Muscle layer of colon (tissue), 2 donors: ENCODE data around the gene PFDN1.

Experiments
- H3K27ac ChIP-seq: one replicate; pipeline ENCODE4 v1.7.0; 2013; ENCODE audit warnings: low read depth, mild to moderate bottlenecking, low read length, moderate library complexity
- H3K27me3 ChIP-seq, 2 donors: one replicate each; pipeline ENCODE4 v1.7.0; 2013; ENCODE audit warnings: low read length in 2 of 2, mild to moderate bottlenecking in 2 of 2; ENCODE audit not compliant: insufficient read depth in 2 of 2, control insufficient read depth in 1 of 2
- H3K36me3 ChIP-seq: one replicate; pipeline ENCODE4 v1.7.0; 2013; ENCODE audit warnings: mild to moderate bottlenecking, low read length; ENCODE audit not compliant: insufficient read depth
- H3K4me1 ChIP-seq: one replicate; pipeline ENCODE4 v1.7.0; 2013; ENCODE audit warnings: mild to moderate bottlenecking, low read length; ENCODE audit not compliant: insufficient read depth
- H3K4me3 ChIP-seq, 2 donors: one replicate each; pipeline ENCODE4 v1.7.0; 2013; ENCODE audit warnings: low read length in 2 of 2, low read depth in 1 of 2, mild to moderate bottlenecking in 1 of 2, moderate library complexity in 1 of 2
- H3K9ac ChIP-seq: one replicate; pipeline ENCODE4 v1.7.0; 2013; ENCODE audit warnings: low read length
- H3K9me3 ChIP-seq: one replicate; pipeline ENCODE4 v1.7.0; 2013; ENCODE audit warnings: mild to moderate bottlenecking, low read length
- donor health status: abdominal sarcoma.
- donor health status: Adenocarcinoma of cecum.

PFDN1 gene

DNA sequence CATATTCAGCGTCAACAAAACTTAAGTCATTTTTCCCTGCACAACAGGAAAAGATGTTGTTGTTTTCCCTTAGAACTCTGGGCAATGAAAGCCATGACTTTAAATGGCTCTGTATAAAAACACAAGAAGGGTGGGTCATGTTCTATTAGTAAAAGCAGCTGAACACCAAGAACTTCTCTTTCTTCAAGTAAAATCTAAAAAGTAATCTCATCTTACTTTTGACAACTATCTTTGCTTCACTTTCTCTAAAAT is 9.1 kb downstream of the PFDN1 start:
- H3K27me3 ChIP-seq: no peaks in the 10 kb centered on the region
- H3K4me1 ChIP-seq: peaks cover 47% of the 10 kb centered on the region
- H3K9me3 ChIP-seq: no peaks in the 10 kb centered on the region
- H3K4me3 ChIP-seq: no peak overlapping the region
- H3K36me3 ChIP-seq: peaks cover 1% of the 10 kb centered on the region
- H3K27ac ChIP-seq: no peak overlapping the region
- H3K9ac ChIP-seq: no peak overlapping the region

DNA sequence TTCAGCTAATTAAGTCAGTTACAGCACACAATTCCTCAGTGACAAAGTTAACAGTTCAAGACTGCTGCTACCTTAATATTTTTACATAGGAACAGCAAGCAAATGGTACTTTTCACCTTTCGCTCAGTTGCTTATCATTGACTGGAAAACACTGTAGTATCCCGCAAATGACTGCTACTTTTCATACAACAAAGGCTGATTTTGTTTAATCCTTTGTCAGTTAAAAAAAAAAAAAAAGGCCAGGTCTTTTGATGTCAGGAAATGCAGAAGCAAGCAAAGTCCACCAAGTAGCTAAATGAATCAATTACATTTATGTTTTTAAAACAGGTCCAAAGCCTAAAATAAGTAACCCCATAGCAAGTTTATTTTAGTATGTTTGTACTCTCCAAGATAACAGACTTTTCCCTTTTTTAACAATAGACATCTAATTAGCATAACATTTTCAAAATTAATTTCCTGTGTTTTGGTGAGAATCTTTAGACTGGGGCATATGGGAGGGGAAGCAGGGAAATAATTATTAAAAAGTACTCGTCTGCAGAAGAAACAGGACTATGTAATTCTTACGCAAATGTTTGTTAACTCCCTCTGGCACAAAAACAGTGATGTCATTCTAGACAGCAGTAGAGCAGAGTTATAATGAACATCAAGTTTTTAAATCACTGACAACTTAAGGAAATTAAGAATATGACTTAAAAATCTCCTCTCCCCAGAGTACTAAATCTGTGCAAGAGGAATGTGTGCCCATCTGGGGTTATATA is 9.6 kb downstream of the PFDN1 start:
- no peak overlapping the region for H3K27ac ChIP-seq
- H3K9me3 ChIP-seq: no peaks in the 10 kb centered on the region
- no peak overlapping the region for H3K9ac ChIP-seq

GRCh38 chr5:140292212-140293036 is 10.5 kb downstream of the PFDN1 start:
- H3K9me3 ChIP-seq: no peaks in the 10 kb centered on the region
- no peak overlapping the region for H3K4me3 ChIP-seq
- no peaks in the 10 kb centered on the region for H3K36me3 ChIP-seq
- H3K9ac ChIP-seq: no peak overlapping the region
- H3K27me3 ChIP-seq: no peaks in the 10 kb centered on the region
- no peak overlapping the region for H3K27ac ChIP-seq
- H3K4me1 ChIP-seq: peaks cover 34% of the 10 kb centered on the region

More for the DNA sequence above, 9.6 kb downstream of the PFDN1 start:
- peaks cover 42% of the 10 kb centered on the region for H3K4me1 ChIP-seq
- H3K27me3 ChIP-seq: no peaks in the 10 kb centered on the region
- H3K4me3 ChIP-seq: no peak overlapping the region
- H3K36me3 ChIP-seq: no peaks in the 10 kb centered on the region

DNA sequence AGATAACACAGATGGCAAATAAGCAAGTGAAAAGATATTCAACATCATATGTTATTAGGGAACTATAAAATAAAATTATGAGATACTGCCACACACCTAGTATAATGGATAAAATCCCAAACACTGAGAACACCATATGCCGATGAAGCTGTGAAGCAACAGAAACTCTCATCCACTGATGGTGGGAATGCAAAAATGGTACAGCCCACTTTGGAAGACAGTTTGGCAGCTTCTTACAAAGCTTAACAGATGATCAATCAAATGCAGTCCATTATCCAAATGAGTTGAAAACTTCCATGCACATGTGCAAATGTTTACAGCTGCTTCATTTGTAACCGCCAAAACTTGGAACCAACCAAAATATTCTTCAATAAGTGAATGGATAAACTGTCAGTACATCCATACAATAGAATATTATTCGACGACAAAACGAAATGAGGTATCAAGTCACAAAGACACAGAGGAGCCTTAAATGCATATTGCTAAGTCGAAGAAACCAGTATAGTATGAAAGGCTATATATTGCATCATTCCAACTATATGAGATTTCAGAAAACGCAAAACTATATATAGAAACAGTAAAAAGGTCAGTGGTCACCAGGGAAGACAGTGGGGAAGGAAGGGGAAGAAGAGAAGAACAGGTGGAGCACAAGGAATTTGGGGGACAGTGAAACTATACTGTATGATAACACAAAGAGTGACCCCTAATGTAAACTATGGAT is 14.9 kb downstream of the PFDN1 start:
- Histone ChIP-seq H3K36me3 (no peaks in the 10 kb centered on the region), H3K9me3 (no peaks in the 10 kb centered on the region), H3K27ac (no peak overlapping the region), H3K27me3 (no peaks in the 10 kb centered on the region), H3K4me1 (no peaks in the 10 kb centered on the region), H3K9ac (no peak overlapping the region), H3K4me3 (no peak overlapping the region)

DNA sequence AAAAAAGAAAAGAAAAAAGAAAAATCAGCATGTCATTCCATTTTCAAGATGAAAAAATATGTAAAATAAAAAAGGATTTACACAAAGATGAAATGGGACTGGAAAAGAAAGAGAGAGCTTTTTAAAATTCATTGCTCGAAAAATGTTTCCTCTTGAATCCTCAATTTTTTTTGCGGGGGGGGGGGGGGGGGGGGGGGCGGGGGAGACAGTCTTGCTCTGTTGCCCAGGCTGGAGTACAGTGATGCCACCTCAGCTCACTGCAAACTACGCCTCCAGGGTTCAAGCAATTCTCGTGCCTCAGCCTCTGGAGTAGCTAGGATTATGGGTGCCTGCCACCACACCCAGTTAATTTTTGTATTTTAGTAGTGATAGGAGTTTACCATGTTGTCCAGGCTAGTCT is 16.5 kb downstream of the PFDN1 start:
- Histone ChIP-seq H3K27ac (no peak overlapping the region), H3K27me3 (no peaks in the 10 kb centered on the region), H3K4me3 (no peak overlapping the region), H3K9me3 (no peaks in the 10 kb centered on the region), H3K4me1 (no peaks in the 10 kb centered on the region), H3K9ac (no peak overlapping the region), H3K36me3 (no peaks in the 10 kb centered on the region)

DNA sequence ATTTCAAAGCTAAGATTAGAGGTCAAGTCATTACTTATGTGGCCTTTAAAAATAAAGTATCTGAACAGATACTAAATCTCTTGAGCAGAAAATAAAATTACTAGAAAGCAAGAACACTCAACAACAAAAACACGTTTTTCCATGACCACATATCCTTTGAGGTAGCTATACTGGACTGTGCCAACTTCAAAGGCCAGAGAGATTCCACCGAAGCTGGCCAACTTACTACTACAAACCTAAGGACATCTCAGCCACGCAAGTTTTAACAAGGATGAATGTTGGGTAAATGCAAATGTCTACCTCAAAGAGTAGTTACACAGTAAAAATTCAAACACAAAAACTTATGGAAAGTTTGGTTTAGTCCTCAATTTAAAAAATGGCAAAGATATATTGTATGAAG is 18.9 kb downstream of the PFDN1 start:
- no peaks in the 10 kb centered on the region for H3K36me3 ChIP-seq
- no peak overlapping the region for H3K9ac ChIP-seq
- H3K27ac ChIP-seq: no peak overlapping the region
- H3K9me3 ChIP-seq: no peaks in the 10 kb centered on the region
- no peaks in the 10 kb centered on the region for H3K27me3 ChIP-seq
- H3K4me3 ChIP-seq: no peak overlapping the region
- H3K4me1 ChIP-seq: no peaks in the 10 kb centered on the region

GRCh38 chr5:140282266-140282665 is 20.6 kb downstream of the PFDN1 start:
- Histone ChIP-seq H3K9ac (no peak overlapping the region), H3K36me3 (no peaks in the 10 kb centered on the region), H3K4me3 (no peak overlapping the region), H3K27ac (no peak overlapping the region), H3K4me1 (no peaks in the 10 kb centered on the region), H3K27me3 (no peaks in the 10 kb centered on the region), H3K9me3 (no peaks in the 10 kb centered on the region)

- Histone ChIP-seq H3K4me1 (no peaks in the 10 kb centered on the region), H3K9me3 (no peaks in the 10 kb centered on the region), H3K36me3 (no peaks in the 10 kb centered on the region), H3K4me3 (no peak overlapping the region), H3K27me3 (no peaks in the 10 kb centered on the region), H3K9ac (no peak overlapping the region), H3K27ac (no peak overlapping the region)
Observed at GRCh38 chr5:140275837-140276236, 27.1 kb downstream of the PFDN1 start.

GRCh38 chr5:140273401-140273877 is 29.5 kb downstream of the PFDN1 start:
- Histone ChIP-seq H3K9ac (no peak overlapping the region), H3K27ac (no peak overlapping the region), H3K9me3 (no peaks in the 10 kb centered on the region), H3K36me3 (no peaks in the 10 kb centered on the region), H3K4me3 (no peak overlapping the region), H3K4me1 (no peaks in the 10 kb centered on the region), H3K27me3 (no peaks in the 10 kb centered on the region)

GRCh38 chr5:140270008-140270407 is 32.9 kb downstream of the PFDN1 start:
- H3K4me3 ChIP-seq: no peak overlapping the region
- no peaks in the 10 kb centered on the region for H3K36me3 ChIP-seq
- H3K9ac ChIP-seq: no peak overlapping the region
- H3K27me3 ChIP-seq: no peaks in the 10 kb centered on the region
- H3K27ac ChIP-seq: no peak overlapping the region
- H3K9me3 ChIP-seq: no peaks in the 10 kb centered on the region
- H3K4me1 ChIP-seq: no peaks in the 10 kb centered on the region

DNA sequence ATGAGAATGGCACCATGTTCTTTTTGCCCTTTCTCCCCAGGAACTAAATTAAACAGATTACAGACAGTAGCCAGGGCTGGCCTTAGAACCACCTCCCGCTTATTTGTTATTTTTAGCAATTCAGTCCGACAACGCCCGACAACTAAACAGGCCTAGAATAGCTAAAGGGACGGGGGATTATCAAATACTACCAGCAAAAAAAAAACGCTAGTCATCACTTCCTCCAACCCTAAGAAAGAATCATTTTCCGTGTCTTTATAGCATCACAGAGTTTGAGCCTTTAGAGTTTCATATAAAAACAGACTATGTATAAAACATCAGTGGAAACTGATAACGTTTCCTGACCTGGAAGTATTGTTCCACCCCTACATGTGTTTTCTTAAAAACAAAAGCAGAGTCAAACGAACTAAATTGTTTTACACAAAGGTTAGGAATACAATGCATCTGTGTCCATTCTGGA is 35.3 kb downstream of the PFDN1 start:
- no peak overlapping the region for H3K9ac ChIP-seq
- H3K36me3 ChIP-seq: no peaks in the 10 kb centered on the region
- no peaks in the 10 kb centered on the region for H3K4me1 ChIP-seq
- no peaks in the 10 kb centered on the region for H3K9me3 ChIP-seq
- H3K27me3 ChIP-seq: no peaks in the 10 kb centered on the region
- no peak overlapping the region for H3K27ac ChIP-seq
- H3K4me3 ChIP-seq: no peak overlapping the region
